Erythroblast (primary cell): ENCODE data around the gene CYB5R2.

Experiments
- DNase-seq, 2 experiments: peaks; one replicate each; lab custom pipeline; 2025; lab: John Stamatoyannopoulos, UW
- GATA1 ChIP-seq: IDR thresholded peaks from 2 replicates; pipeline ENCODE4 v1.6.1; 2011; ENCODE audit warnings: low read depth, mild to moderate bottlenecking, control low read depth, low read length, moderate library complexity
- POLR2A ChIP-seq: IDR thresholded peaks from 2 replicates; pipeline ENCODE4 v1.6.1; 2011; ENCODE audit warnings: mild to moderate bottlenecking, low read length

The CYB5R2 gene

DNA sequence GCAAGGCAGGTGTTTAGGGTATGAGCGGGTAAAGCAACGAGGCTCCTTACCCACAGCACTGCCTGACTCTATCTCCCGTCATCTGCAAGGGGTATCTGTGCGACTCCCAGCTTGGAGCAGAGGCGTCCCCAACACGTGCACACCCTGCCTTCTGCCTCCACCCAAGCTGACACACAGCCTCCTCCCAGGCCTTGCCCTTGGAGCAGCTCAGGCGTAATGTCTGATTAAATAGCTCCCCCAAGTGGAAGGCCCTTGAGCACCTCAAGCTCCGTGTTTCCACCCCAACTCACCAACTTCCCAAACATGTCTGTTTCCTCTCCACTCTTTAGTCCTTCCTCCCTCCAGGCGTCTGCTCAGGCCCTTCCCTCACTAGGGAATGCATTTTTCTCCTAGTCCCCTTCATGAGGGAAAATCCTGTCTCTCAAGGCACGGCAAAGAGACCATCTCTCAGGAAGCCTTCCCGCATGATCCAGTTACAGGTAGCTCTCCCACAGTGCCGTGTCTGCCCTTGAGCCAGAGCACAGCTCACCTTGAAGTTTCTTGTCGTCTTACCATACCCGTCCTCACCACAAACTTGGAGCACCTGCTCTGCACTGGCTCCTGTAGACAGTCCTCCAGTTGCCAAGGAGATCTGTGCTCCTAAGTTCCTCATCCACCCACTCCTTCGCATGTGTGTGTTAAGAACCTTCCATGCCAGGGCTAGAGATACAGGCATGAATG is 15.8 kb downstream of the CYB5R2 start:
- TF ChIP-seq GATA1 (no peak), POLR2A (no peak)
- DNase-seq, result peak; percentile 42 to 58

DNA sequence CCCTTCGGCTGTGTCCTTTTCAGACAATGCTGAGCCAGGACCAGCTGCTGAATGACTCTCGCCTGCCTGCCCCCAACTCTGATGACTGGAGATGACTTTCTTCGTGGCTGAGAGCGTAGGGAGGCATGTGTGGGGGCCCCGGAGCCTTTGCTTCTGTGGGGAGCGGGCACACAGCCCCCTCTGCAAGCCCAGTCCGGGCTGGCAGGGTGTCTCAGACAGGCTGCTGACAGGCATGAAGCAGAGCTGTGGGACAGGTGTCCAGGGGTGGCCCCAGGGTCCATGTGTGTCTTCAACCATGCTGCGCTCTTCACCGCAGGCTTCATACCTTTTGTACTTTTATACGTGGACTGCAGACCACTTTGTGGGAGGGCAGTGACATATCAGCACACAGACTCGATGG is 16.6 kb downstream of the CYB5R2 start:
- DNase-seq, result no peak
- no peak for TF ChIP-seq GATA1
- TF ChIP-seq POLR2A, result no peak

DNA sequence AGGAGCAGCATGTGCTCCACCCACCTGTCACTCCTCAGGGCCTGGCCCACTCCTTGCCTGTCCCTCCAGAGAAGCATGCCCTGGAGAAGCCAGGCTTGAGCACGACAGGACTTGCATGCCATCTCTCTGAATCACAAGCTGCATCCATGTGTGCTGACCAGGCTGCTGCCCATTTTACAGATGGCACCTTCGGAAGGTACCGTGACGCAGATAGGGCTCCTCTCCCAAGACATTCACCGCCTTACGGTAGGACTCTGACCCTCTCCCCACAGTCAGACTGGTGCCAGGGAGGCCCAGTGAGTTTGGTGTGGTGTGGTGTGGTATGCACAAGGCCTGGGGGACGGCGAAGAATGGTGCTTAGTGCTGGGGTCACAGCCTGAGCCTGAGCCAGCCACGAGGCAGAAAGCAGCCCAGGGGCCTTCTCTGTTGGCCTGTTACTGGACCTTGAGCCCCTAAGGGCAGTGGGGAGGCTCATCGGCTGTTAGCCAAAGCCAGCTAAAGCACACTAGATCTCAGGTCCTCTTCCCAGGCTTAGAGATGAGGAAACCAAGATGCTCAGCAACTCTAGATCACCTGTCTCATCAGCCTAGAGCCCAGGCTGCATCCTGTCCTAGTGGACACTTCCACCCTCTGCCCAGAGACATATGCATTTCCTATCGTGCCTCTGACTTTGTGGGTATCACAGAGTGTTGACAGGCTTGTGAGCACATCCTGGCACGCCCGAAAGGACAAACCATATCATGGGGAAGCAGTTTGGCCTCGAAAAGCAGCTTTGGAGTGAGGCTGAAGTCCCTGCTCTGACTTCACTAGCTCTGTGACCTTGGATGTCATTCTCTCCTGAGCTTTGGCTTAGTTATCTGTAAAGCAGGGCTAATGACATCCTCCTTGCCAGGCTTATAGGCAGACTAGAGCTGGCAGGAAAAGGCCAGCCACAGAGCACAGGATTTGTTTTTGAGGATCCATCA is 17.8 kb downstream of the CYB5R2 start:
- TF ChIP-seq GATA1 (no peak), POLR2A (no peak)
- no peak for DNase-seq

DNA sequence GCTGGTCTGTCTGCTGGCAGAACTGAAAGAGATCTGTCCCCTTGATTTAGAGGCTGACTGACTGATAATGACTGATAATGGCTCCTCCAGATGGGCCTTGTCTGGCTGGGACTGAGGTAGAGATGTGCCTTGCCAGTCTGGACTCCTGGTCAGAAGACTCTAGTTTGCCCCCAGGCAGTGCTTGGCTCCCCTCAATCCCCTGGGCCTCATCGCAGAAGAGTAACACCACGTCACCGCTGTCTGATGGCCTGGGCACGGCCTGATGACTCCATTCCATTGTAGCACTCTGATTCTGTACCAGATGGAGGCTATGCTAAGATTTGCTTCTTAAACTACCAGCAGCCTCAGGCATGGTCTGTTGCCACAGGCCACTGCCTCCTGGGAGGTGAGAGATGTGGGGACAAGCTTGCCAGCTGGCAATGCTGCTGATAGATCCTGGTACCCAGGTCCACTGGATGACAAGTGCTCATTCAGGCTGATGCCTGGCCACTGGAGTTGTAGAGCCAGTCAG is 19.1 kb downstream of the CYB5R2 start:
- TF ChIP-seq POLR2A (no peak), GATA1 (no peak)
- DNase-seq, result no peak

DNA sequence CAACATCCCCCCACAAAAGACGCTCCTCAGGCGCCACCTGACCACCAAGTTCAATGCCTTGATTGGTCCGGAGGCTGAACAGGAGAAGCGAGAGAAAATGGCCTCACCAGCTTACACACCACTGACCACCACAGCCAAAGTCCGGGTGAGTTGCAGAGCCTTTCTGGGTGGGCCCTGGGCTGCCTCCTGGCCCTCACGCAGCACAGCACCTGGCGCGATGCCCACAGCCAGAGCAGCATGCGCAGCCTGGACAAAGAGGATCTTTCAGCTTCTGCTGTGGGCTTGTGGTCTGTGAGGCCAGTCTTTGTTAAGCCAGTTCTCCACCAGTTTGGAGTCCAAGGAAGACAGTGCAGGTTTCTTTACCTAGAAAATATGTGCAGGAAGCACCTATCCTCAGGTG is 21.6 kb downstream of the CYB5R2 start:
- TF ChIP-seq POLR2A (no peak), GATA1 (no peak)
- no peak for DNase-seq

DNA sequence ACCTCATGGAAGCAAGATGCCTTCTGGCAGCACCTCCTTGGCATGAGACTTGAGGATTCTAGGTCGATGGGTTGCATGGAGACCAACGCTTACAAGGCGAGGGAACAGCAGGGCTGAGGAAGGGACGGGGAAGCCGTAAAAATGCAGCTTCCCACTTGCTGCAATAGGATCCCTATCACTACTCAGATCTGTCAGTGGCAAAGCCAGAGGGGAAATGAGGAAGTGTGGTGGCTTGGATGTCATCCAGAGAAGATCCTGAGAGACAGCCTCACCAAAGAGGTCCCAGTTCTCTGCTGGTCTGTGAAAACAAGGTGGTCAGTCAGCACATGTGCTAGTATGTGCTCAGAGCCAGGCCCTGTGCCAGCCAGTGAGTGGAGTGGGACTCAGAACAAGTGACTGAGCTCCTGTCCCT is 22.2 kb downstream of the CYB5R2 start:
- TF ChIP-seq POLR2A (no peak), GATA1 (no peak)
- DNase-seq, result no peak

DNA sequence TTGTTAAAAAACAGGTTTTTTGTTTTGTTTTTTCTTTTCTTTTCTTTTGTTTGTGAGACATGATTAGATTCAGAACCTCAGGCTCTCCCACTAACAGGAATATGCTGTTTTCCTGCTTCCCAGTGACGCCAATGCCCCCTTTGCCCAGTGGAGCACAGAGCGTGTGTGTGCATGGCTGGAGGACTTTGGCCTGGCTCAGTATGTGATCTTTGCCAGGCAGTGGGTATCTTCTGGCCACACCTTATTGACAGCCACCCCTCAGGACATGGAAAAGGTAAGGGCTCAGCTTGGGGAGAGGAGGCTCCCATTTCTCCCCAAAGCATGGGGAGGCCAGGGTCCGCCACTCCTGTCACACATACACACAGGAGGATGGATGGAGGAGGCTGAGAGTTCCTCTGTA is 25.0 kb downstream of the CYB5R2 start:
- DNase-seq, result no peak
- TF ChIP-seq POLR2A, result no peak
- TF ChIP-seq GATA1, result no peak

DNA sequence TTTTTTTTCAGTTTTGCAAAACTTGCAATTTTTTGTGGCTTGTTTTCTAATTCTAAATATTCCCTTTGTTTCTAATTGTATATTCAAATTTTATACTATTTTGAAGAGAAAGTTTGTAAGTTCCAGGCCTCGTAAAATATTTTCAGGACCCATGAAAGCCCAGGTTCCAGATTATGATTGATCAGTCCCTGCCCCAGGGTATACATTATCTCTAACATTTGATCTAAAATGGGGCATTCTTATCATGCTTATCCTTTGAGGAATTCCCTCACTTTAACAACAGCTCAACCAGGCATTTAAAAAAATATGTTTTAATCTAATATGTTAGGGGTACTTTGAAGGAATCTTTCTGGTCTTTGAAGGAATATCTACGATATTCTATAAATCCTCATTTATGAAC is 26.4 kb downstream of the CYB5R2 start:
- TF ChIP-seq GATA1 (no peak), POLR2A (no peak)
- DNase-seq, result no peak

DNA sequence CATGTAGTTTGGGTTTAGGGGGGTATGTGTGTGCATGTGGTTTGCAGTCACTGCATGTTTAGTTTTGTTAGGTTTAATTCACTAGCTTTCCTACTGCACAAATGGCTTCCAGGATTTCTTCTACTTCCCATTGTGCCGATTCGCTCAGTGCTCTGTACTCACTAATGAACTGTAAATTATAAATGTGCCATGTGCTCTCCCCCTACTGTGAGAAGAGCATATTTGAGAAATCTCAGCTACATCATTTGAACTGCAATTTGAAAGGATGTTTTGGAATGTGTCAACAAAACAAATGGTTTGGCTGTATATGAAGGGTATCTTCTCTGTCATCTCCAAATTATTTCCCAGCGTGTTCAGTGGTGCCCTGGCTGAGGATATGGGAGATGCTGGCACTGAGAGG is 28.1 kb downstream of the CYB5R2 start:
- TF ChIP-seq POLR2A (no peak), GATA1 (no peak)
- DNase-seq, result no peak

DNA sequence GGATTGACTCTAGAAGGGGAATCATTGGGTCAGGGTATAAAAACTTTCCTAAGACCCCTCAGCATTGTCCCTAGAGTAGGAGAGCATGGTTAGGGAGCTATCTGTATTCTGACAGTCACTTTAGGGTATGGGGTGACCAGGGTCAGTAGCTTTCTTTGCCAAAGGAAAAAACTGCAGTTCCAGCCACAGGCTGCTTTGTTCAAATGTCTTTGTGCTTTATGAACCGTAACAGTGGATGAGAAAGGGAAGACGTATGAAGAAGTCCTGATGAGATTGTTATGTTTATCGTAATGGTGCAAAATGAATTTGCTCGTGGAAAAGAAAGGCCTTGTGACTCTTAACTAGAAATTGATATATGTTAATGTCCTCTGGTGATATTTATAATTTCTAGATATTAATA is 30.0 kb downstream of the CYB5R2 start:
- DNase-seq, result no peak
- TF ChIP-seq POLR2A (no peak), GATA1 (no peak)

DNA sequence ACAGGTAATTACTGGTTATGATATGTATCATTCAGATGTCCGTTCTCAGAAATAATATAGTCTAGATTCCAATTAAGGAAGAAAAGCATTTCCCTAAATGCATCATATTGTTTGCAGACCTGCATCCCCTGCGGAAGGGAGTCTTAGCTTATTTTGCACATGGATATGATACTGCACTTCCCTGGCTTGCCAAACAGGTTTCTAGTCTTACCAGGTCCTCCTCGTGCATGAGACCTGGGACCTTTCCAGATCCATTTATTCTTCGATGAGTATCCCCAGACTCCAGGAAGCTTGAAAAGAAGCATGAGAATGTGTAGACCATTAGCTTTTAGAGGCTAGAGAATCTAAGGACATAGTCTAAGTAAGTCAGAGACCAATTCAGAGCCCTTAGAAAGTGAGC is 30.6 kb downstream of the CYB5R2 start:
- TF ChIP-seq POLR2A, result no peak
- TF ChIP-seq GATA1, result no peak
- DNase-seq, result no peak

DNA sequence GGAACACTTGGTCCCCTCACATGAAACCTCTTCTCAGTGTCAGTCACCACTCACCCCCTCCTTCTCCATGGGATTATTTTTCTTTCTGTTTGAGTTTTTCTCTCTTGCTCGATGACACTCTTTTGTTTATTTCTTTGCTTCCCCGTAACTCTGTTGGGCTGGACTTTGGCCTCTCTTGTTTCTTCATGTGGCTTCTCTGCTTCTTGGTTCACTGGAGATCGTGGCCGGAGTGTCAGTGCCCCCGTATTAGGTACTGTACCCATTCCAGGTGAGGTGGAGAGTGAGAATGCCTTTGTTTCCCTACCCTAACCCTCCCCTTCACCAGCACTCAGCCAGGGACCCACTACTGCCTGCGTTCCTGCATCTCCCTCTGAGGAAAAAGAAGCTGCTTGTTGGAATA is 32.5 kb downstream of the CYB5R2 start:
- no peak for DNase-seq
- TF ChIP-seq GATA1 (no peak), POLR2A (no peak)

DNA sequence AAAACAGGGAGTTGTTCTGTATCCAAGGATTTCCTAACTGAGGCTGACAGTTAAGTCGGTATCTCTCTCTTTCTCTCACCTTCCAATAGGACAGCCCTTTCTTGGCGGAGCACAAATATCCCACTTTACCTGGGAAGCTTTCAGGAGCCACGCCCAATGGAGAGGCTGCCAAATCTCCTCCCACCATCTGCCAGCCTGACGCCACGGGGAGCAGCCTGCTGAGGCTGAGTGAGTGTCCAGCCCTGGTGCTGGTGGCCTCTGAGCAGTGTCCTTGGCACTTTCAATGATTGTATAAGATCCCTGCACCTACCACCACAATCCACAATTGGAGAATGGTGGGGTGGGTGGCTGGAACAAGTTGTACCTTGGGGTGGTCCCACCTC is 33.7 kb downstream of the CYB5R2 start:
- TF ChIP-seq POLR2A (no peak), GATA1 (no peak)
- no peak for DNase-seq
